ENCODE data around the gene PSMG4. TPM values are rescaled to one million over a fixed set of nuclear protein-coding genes. Genes with fewer than 3 reads are reported as not detected.

PSMG4 gene
- total RNA-seq, 1 experiment from 2014 or later: 29.3 TPM

DNA sequence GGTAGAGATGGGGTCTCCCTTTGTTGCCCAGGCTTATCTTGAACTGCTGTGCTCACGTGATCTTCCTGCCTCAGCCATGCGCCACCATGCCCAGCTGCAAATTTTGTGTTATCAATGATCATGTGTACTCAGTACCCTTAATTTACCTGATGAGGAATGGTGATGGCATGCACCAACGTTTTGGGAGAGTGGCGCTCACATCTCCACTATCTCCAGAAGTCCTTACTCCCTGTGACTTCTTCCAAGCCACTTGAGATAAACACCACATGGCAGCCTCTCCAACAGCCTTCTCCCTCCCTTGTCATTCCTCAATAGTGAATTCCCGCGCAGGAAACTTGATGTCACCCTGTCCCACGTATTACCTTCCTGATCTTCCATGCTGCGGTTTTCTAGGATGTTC lies 58.1 kb downstream of the PSMG4 start:
- Histone ChIP-seq H2AFZ (ENCODE audit: low read length) (no peak overlapping the region), H3K9ac (ENCODE audit: extremely low read depth, insufficient read length, low read length) (no peak overlapping the region), H4K5ac (ENCODE audit: insufficient read length, low read depth, low read length) (no peak overlapping the region), H3K79me2 (ENCODE audit: insufficient read depth, low read length) (no peaks in the 10 kb centered on the region; the same call in 1 of the 2 replicates), H3K27me3 (ENCODE audit: insufficient read depth, low read length) (no peaks in the 10 kb centered on the region), H3K56ac (ENCODE audit: insufficient read length, low read depth, low read length) (no peak overlapping the region), H4K20me1 (ENCODE audit: control insufficient read depth, insufficient read depth, insufficient read length) (no peaks in the 10 kb centered on the region), H2BK12ac (ENCODE audit: insufficient read length, low read depth, low read length) (no peak overlapping the region), H3K23ac (ENCODE audit: insufficient read length, low read depth, low read length) (no peak overlapping the region), H2AK5ac (ENCODE audit: insufficient read length, low read length) (no peak overlapping the region), H4K91ac (ENCODE audit: insufficient read length, low read depth, low read length) (no peak overlapping the region), H3K23me2 (ENCODE audit: insufficient read length, low read depth, low read length, poor library complexity, severe bottlenecking) (no peaks in the 10 kb centered on the region), H3K4me2 (ENCODE audit: insufficient read depth, insufficient read length, low read length) (no peak overlapping the region), H2BK15ac (ENCODE audit: low read depth, low read length) (no peak overlapping the region), H3T11ph (ENCODE audit: low read length) (no peak overlapping the region), H3K9me3 (ENCODE audit: control insufficient read depth, low read depth, low read length) (no peaks in the 10 kb centered on the region), H2BK120ac (ENCODE audit: low read depth, low read length, poor library complexity, severe bottlenecking) (no peak overlapping the region), H2BK20ac (ENCODE audit: low read depth, low read length, poor library complexity, severe bottlenecking) (no peak overlapping the region), H2BK5ac (ENCODE audit: insufficient read length, low read length) (no peak overlapping the region), H3K18ac (ENCODE audit: insufficient read length, low read depth, low read length) (no peak overlapping the region), H3K14ac (ENCODE audit: insufficient read depth, low read length) (no peak overlapping the region), H3K79me1 (ENCODE audit: insufficient read depth, low read depth, low read length, poor library complexity, severe bottlenecking) (no peaks in the 10 kb centered on the region), H3K27ac (ENCODE audit: insufficient read length, low read depth, low read length) (no peak overlapping the region), H3K4ac (ENCODE audit: low read depth, low read length) (no peak overlapping the region), H4K8ac (replicated peaks; ENCODE audit: insufficient read length, low read depth, low read length) (no peak overlapping the region), H3K4me1 (ENCODE audit: insufficient read depth, low read length) (no peaks in the 10 kb centered on the region)
- Mint-ChIP-seq H3K4me1 (peaks cover 2 to 8% of the 10 kb centered on the region in 2 experiments; a peak in 3 of 4 replicates), H3K9me3 (no peaks in the 10 kb centered on the region), H3K4me3 (no peak overlapping the region), H3K27me3 (ENCODE audit: low read depth) (no peaks in the 10 kb centered on the region; the same call in 1 of the 2 replicates), H3K27ac (no peak overlapping the region; a peak in 2 of 7 replicates), H3K36me3 (ENCODE audit: insufficient read depth in 1 of 3, low read depth in 3 of 3) (peaks cover 0 to 7% (median 0%) of the 10 kb centered on the region in 3 experiments; a peak in 2 of 7 replicates)
- TF ChIP-seq, protein P1, sequence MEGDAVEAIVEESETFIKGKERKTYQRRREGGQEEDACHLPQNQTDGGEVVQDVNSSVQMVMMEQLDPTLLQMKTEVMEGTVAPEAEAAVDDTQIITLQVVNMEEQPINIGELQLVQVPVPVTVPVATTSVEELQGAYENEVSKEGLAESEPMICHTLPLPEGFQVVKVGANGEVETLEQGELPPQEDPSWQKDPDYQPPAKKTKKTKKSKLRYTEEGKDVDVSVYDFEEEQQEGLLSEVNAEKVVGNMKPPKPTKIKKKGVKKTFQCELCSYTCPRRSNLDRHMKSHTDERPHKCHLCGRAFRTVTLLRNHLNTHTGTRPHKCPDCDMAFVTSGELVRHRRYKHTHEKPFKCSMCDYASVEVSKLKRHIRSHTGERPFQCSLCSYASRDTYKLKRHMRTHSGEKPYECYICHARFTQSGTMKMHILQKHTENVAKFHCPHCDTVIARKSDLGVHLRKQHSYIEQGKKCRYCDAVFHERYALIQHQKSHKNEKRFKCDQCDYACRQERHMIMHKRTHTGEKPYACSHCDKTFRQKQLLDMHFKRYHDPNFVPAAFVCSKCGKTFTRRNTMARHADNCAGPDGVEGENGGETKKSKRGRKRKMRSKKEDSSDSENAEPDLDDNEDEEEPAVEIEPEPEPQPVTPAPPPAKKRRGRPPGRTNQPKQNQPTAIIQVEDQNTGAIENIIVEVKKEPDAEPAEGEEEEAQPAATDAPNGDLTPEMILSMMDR (conservative IDR thresholded peaks at IDR 0.05): no peak
- no CpG with 5 or more reads among the region's 8 CpGs for WGBS (ENCODE audit: extremely low coverage, insufficient read length, low lambda C conversion rate)
- DNase-seq: no peak

Other genes starting within 250 kb of the PSMG4 start
- gene RIPK1, start 190.5 kb upstream of the PSMG4 start, total RNA-seq (2021): 24.6 and 25.1 TPM in 2 replicates
- gene BPHL, start 140.2 kb upstream of the PSMG4 start, total RNA-seq (2021): 48.7 and 50.2 TPM in 2 replicates
- 258 and 268 TPM in 2 replicates for gene TUBB2A, start 101.4 kb upstream of the PSMG4 start, total RNA-seq (2021)
- gene TUBB2B, start 31.3 kb upstream of the PSMG4 start, total RNA-seq (2021): 317 and 320 TPM in 2 replicates
- 6.1 and 6.8 TPM in 2 replicates for gene SLC22A23, start 198.1 kb downstream of the PSMG4 start, total RNA-seq (2021)